ENCODE data around the gene FAM107A.

The FAM107A gene, protein sequence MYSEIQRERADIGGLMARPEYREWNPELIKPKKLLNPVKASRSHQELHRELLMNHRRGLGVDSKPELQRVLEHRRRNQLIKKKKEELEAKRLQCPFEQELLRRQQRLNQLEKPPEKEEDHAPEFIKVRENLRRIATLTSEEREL

DNA sequence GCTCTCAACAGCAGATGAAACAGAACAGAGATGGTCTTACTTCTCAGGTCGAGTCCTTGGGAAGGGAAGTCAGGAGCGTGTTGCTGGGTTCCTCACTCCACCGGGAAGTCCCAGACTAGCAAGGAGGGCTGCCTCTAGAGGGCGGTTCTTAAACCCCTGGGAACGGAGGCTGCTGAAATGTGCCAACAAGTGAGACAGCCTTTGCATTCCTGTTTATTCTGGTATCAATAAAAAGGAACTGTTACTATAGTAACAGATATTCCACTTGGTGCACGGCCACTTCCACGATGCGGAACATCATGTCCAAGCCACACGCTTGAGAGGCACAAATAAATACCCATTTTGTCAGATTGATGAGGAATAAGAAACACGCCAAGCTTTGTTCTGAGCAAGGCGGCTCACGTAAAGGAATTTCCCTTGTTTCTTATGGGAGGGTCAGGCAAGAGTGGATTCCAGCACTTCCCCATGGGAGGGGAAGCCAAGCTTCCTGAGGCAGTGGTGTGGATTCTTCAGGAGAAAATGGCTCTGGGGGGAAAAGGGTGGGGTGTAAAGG is at the start of gene FAM107A:
Gene FAM107A, minus strand, starts transcription at position 123 of the 553 bp plus-strand sequence. CDS start 7,531 bp downstream, outside the sequence.
- H3K9me3 ChIP-seq (ENCODE audit: low read length), result no peaks in the 10 kb centered on the region
- no peak within 1 kb of the TSS for H3K27ac ChIP-seq (ENCODE audit: low read depth, low read length, poor library complexity, severe bottlenecking)
- H3K27me3 ChIP-seq (ENCODE audit: insufficient read depth, low read length), result no peaks in the 10 kb centered on the region
- TF ChIP-seq EZH2 (IDR thresholded peaks at IDR 0.05; ENCODE audit: borderline replicate concordance, low read length), result no peak
- TF ChIP-seq, protein P1, sequence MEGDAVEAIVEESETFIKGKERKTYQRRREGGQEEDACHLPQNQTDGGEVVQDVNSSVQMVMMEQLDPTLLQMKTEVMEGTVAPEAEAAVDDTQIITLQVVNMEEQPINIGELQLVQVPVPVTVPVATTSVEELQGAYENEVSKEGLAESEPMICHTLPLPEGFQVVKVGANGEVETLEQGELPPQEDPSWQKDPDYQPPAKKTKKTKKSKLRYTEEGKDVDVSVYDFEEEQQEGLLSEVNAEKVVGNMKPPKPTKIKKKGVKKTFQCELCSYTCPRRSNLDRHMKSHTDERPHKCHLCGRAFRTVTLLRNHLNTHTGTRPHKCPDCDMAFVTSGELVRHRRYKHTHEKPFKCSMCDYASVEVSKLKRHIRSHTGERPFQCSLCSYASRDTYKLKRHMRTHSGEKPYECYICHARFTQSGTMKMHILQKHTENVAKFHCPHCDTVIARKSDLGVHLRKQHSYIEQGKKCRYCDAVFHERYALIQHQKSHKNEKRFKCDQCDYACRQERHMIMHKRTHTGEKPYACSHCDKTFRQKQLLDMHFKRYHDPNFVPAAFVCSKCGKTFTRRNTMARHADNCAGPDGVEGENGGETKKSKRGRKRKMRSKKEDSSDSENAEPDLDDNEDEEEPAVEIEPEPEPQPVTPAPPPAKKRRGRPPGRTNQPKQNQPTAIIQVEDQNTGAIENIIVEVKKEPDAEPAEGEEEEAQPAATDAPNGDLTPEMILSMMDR (IDR thresholded peaks at IDR 0.05; ENCODE audit: low read length), result no peak
- no peaks in the 10 kb centered on the region for H3K9me2 ChIP-seq (ENCODE audit: low read depth, low read length)
- no peak within 1 kb of the TSS for H3K9ac ChIP-seq (ENCODE audit: low read length)
- H3F3A ChIP-seq (ENCODE audit: insufficient read depth, low read length), result no peaks in the 10 kb centered on the region
- H3K79me2 ChIP-seq (ENCODE audit: insufficient read depth, low read length), result no peaks in the 10 kb centered on the region
- H3K4me3 ChIP-seq (ENCODE audit: low read depth, low read length, poor library complexity, severe bottlenecking), result no peak within 1 kb of the TSS
- no peaks in the 10 kb centered on the region for H3K36me3 ChIP-seq (ENCODE audit: insufficient read depth, low read length)
- no peak within 1 kb of the TSS for H3K4me2 ChIP-seq (ENCODE audit: low read length)
- no peaks in the 10 kb centered on the region for H3K4me1 ChIP-seq (ENCODE audit: insufficient read depth, low read length, severe bottlenecking)
- no peaks in the 10 kb centered on the region for H4K20me1 ChIP-seq (ENCODE audit: insufficient read depth, low read length)
- no peak within 1 kb of the TSS for H2AFZ ChIP-seq (ENCODE audit: low read length)

DNA sequence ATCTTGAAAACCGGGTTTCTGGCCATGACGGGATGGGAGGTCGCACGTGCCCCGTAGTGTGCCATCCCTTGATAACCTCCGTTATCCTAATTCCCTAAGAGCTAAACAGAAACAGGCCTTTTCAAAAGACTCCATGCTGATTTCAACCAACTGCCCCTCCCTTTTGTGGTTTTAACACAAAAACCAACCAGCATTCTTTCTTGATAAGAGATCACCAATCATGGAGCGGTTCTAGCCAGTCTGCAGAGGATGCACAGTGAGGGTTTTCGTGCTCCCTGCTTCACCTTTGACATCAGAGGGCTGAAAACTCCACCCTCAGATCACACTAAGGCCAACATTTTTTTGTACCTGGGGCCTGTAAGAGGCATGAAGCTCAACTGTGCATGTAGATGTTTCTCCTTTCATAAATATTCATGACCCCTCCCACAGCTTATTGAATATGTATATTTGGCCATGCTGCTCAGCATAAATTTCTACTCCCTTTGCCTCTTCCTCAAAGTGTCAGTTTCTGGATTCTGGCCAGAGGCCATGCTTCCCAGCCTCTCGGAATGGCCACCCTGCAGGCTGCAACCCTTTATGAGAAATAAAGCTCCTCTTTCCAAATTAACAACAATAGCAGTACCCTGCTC is 48.1 kb upstream of the FAM107A start:
- Histone ChIP-seq H3K4me3 (ENCODE audit: low read depth, low read length, poor library complexity, severe bottlenecking) (no peak overlapping the region), H3K9me3 (ENCODE audit: low read length) (no peaks in the 10 kb centered on the region), H3K79me2 (ENCODE audit: insufficient read depth, low read length) (no peaks in the 10 kb centered on the region), H3K9ac (ENCODE audit: low read length) (no peak overlapping the region), H3K27me3 (ENCODE audit: insufficient read depth, low read length) (peaks cover 4% of the 10 kb centered on the region; the same call in 1 of the 2 replicates), H3F3A (ENCODE audit: insufficient read depth, low read length) (no peaks in the 10 kb centered on the region), H3K4me1 (ENCODE audit: insufficient read depth, low read length, severe bottlenecking) (no peaks in the 10 kb centered on the region), H3K36me3 (ENCODE audit: insufficient read depth, low read length) (no peaks in the 10 kb centered on the region), H3K9me2 (ENCODE audit: low read depth, low read length) (no peaks in the 10 kb centered on the region), H3K27ac (ENCODE audit: low read depth, low read length, poor library complexity, severe bottlenecking) (no peak overlapping the region), H2AFZ (ENCODE audit: low read length) (no peak overlapping the region), H3K4me2 (ENCODE audit: low read length) (no peak overlapping the region), H4K20me1 (ENCODE audit: insufficient read depth, low read length) (no peaks in the 10 kb centered on the region)
- TF ChIP-seq, protein P1 (IDR thresholded peaks at IDR 0.05; ENCODE audit: low read length), result no peak
- TF ChIP-seq EZH2 (IDR thresholded peaks at IDR 0.05; ENCODE audit: borderline replicate concordance, low read length), result no peak

DNA sequence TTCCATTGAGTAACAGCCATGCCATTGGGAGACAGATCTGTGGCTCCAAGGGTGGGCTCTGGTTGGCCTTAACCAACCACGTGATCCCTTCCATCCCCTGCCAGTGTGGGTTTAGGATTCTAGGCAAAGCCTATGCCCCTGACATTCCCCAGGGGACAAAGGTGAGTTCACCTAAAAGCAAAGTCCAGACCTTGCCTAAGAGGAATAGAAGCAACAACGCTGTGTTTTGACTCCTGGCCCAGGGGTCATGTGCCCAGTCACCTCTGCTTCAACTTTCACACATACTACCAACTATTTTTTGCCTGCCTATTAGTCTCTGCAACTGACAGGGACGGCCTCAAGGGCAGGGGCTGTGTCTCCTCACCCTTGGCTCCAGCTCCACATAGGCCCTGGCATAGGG is 47.4 kb upstream of the FAM107A start:
- no peak overlapping the region for H3K4me2 ChIP-seq (ENCODE audit: low read length)
- no peaks in the 10 kb centered on the region for H4K20me1 ChIP-seq (ENCODE audit: insufficient read depth, low read length)
- no peak overlapping the region for H3K4me3 ChIP-seq (ENCODE audit: low read depth, low read length, poor library complexity, severe bottlenecking)
- H3F3A ChIP-seq (ENCODE audit: insufficient read depth, low read length), result no peaks in the 10 kb centered on the region
- H3K36me3 ChIP-seq (ENCODE audit: insufficient read depth, low read length), result no peaks in the 10 kb centered on the region
- H3K4me1 ChIP-seq (ENCODE audit: insufficient read depth, low read length, severe bottlenecking), result no peaks in the 10 kb centered on the region
- no peaks in the 10 kb centered on the region for H3K9me2 ChIP-seq (ENCODE audit: low read depth, low read length)
- TF ChIP-seq, protein P1 (IDR thresholded peaks at IDR 0.05; ENCODE audit: low read length), result no peak
- TF ChIP-seq EZH2 (IDR thresholded peaks at IDR 0.05; ENCODE audit: borderline replicate concordance, low read length), result no peak
- no peak overlapping the region for H3K9ac ChIP-seq (ENCODE audit: low read length)
- no peaks in the 10 kb centered on the region for H3K79me2 ChIP-seq (ENCODE audit: insufficient read depth, low read length)
- H3K27ac ChIP-seq (ENCODE audit: low read depth, low read length, poor library complexity, severe bottlenecking), result no peak overlapping the region
- H3K27me3 ChIP-seq (ENCODE audit: insufficient read depth, low read length), result peaks cover 7% of the 10 kb centered on the region
- no peak overlapping the region for H2AFZ ChIP-seq (ENCODE audit: low read length)
- no peaks in the 10 kb centered on the region for H3K9me3 ChIP-seq (ENCODE audit: low read length)

All from OCI-LY1 (cell line).